Kidney (tissue), 14 donors: Measurements from ENCODE around the gene PLAAT2. TPM values are rescaled to one million over a fixed set of nuclear protein-coding genes. Genes with fewer than 3 reads are reported as not detected.

Experiments
- DNase-seq, 5 donors: peaks; one replicate each; pipeline ENCODE4 v3.0.0-alpha.2; 2013 to 2020
- FAIRE-seq: peaks from 2 replicates; lab custom pipeline; 2012; peaks lifted over from hg19 to GRCh38; lab: Jason Lieb, UNC
- H3K27ac ChIP-seq, 2 donors: one replicate each; pipeline ENCODE4 v1.7.0; 2013; ENCODE audit warnings: low read depth in 2 of 2, low read length in 2 of 2, inconsistent platforms in 1 of 2
- H3K27me3 ChIP-seq: one replicate; pipeline ENCODE4 v1.7.1; 2013; ENCODE audit warnings: low read length, inconsistent platforms; ENCODE audit not compliant: control insufficient read depth, insufficient read depth
- H3K36me3 ChIP-seq, 3 donors: one replicate each; pipeline versions ENCODE4 v1.7.0 to v1.7.1; 2013; ENCODE audit warnings: low read length in 3 of 3, control low read depth in 1 of 3, inconsistent platforms in 1 of 3; ENCODE audit not compliant: insufficient read depth in 3 of 3, control insufficient read depth in 2 of 3
- H3K4me1 ChIP-seq, 3 donors: one replicate each; pipeline versions ENCODE4 v1.7.0 to v1.7.1; 2013; ENCODE audit warnings: low read length in 3 of 3, inconsistent platforms in 1 of 3, low read depth in 1 of 3; ENCODE audit not compliant: control insufficient read depth in 2 of 3, insufficient read depth in 2 of 3
- H3K4me3 ChIP-seq, 3 donors: one replicate each; pipeline versions ENCODE4 v1.7.0 to v1.8.1; 2013; ENCODE audit warnings: low read length in 3 of 3, control low read depth in 1 of 3, inconsistent platforms in 1 of 3
- H3K9ac ChIP-seq, 3 donors: one replicate each; pipeline versions ENCODE4 v1.7.0 to v1.7.1; 2013; ENCODE audit warnings: low read length in 3 of 3, control low read depth in 1 of 3, inconsistent platforms in 1 of 3
- H3K9me3 ChIP-seq, 3 donors: one replicate each; pipeline versions ENCODE4 v1.7.0 to v1.7.1; 2013; ENCODE audit warnings: low read length in 3 of 3, control low read depth in 1 of 3, inconsistent platforms in 1 of 3; ENCODE audit not compliant: control insufficient read depth in 2 of 3, insufficient read depth in 1 of 3
- CTCF ChIP-seq: IDR thresholded peaks from 3 replicates; pipeline ENCODE4 v1.5.1; 2012; ENCODE audit warnings: mild to moderate bottlenecking, moderate library complexity, borderline replicate concordance; ENCODE audit not compliant: insufficient read depth; ENCODE audit errors: extremely low read depth
- intact Hi-C: fragments of 100-400 bp; cut with DNase I; formaldehyde crosslinking; loops from one replicate; pipeline ENCODE4 v1.11.1; 2022
- polyA plus RNA-seq: library from polyadenylated mRNA; stranded (reverse); fragments of 350-450 nt; fragmentation: Illumina TruSeq; extraction: RNeasy Lipid Tissue Mini Kit (QIAGEN cat#74804); gene quantifications from one replicate; pipeline ENCODE4 v1.2.3, GENCODE V29; 2014; ENCODE audit warnings: low read depth, low replicate concordance; ENCODE audit not compliant: insufficient read depth
- total RNA-seq: library from RNA; stranded (reverse); fragmentation: NEBNext Ultra II Directional; extraction: Animal tissue kit (Norgen Biotek cat#: 25700); gene quantifications from one replicate; pipeline ENCODE4 v1.2.1, GENCODE V29; 2021
- donor health status: control.
- donor health status: control.
- donor health status: control.
- donor health status: control.
- donor health status: control.
- donor health status: DM: yes; HTN: yes; CAD: no.
- donor health status: Normal renal cell carcinoma (clear cell type).

The PLAAT2 gene
- total and polyA plus RNA-seq, 2 donors from 2014 or later: 1.3 to 49.5 TPM

GRCh38 chr11:63507511-63507910 is 55.7 kb downstream of the PLAAT2 start:
- Histone ChIP-seq H3K9me3 (no peaks in the 10 kb centered on the region), H3K9ac (no peak overlapping the region), H3K4me1 (peaks cover 0 to 5% (median 4%) of the 10 kb centered on the region in 3 donors), H3K27me3 (no peaks in the 10 kb centered on the region), H3K27ac (no peak overlapping the region), H3K36me3 (no peaks in the 10 kb centered on the region), H3K4me3 (no peak overlapping the region)
- no peak for DNase-seq
- intact Hi-C loops: no loop called here
- TF ChIP-seq CTCF: no peak
- no peak for FAIRE-seq

GRCh38 chr11:63506876-63507275 is 56.3 kb downstream of the PLAAT2 start:
- Histone ChIP-seq H3K4me3 (no peak overlapping the region), H3K9me3 (no peaks in the 10 kb centered on the region), H3K4me1 (peaks cover 0 to 5% (median 4%) of the 10 kb centered on the region in 3 donors), H3K27me3 (no peaks in the 10 kb centered on the region), H3K27ac (no peak overlapping the region), H3K9ac (no peak overlapping the region), H3K36me3 (no peaks in the 10 kb centered on the region)
- FAIRE-seq (no peak), DNase-seq (no peak)
- TF ChIP-seq CTCF: no peak
- intact Hi-C loops: no loop called here

- Histone ChIP-seq H3K4me1 (peaks cover 0 to 5% (median 4%) of the 10 kb centered on the region in 3 donors), H3K4me3 (no peak within 1 kb of the TSS), H3K9me3 (no peaks in the 10 kb centered on the region), H3K27ac (no peak within 1 kb of the TSS), H3K9ac (no peak within 1 kb of the TSS), H3K36me3 (no peaks in the 10 kb centered on the region), H3K27me3 (no peaks in the 10 kb centered on the region)
- TF ChIP-seq CTCF: no peak
- intact Hi-C loops: no loop called here
- FAIRE-seq (no peak), DNase-seq (no peak)
These were observed 57.2 kb downstream of the PLAAT2 start, which contains the start of gene LGALS12 for GRCh38 chr11:63505857-63506528. Gene LGALS12, plus strand, starts transcription at chr11:63506084. Its CDS starts 375 bp downstream, at chr11:63506459.
